GM21360 (cell line): ENCODE measurements around the gene FAM114A2.
"Not testable (repeated sequence)": the region's sequence is repeated elsewhere in the genome, so short reads cannot be mapped to it uniquely, and the experiment has no call there.

ENCODE experiments used
- ATAC-seq: cut with Tn5 transposase; IDR thresholded peaks from one replicate; pipeline ENCODE4 v1.9.1; 2021; ENCODE audit warnings: mild to moderate bottlenecking, moderate library complexity; ENCODE audit not compliant: unreplicated experiment

FAM114A2 gene

GRCh38 chr5:154049636-154050035 is 10.9 kb upstream of the FAM114A2 start:
- no peak for ATAC-seq

GRCh38 chr5:154047324-154047723 is 8.6 kb upstream of the FAM114A2 start:
- ATAC-seq: no peak

GRCh38 chr5:154046486-154046885 is 7.8 kb upstream of the FAM114A2 start:
- no peak for ATAC-seq

GRCh38 chr5:154044581-154044980 is 5.9 kb upstream of the FAM114A2 start:
- no peak for ATAC-seq

- ATAC-seq: no peak
Measured at GRCh38 chr5:154044099-154044498, 5.4 kb upstream of the FAM114A2 start.

- no peak for ATAC-seq
Measured at GRCh38 chr5:154042766-154043165, 4.1 kb upstream of the FAM114A2 start.

GRCh38 chr5:154039458-154039829 is 734 bp upstream of the FAM114A2 start:
- no peak for ATAC-seq

- ATAC-seq: peak; percentile 58
Measured at GRCh38 chr5:154038261-154038706, 426 bp downstream of the FAM114A2 start.

- ATAC-seq: no peak
Measured at GRCh38 chr5:154034944-154035343, 3.8 kb downstream of the FAM114A2 start.

GRCh38 chr5:154031937-154032489 is 6.7 kb downstream of the FAM114A2 start:
- ATAC-seq: no peak

GRCh38 chr5:154025951-154026350 is 12.8 kb downstream of the FAM114A2 start:
- no peak for ATAC-seq

GRCh38 chr5:154018919-154019318 is 19.8 kb downstream of the FAM114A2 start:
- ATAC-seq: not testable (repeated sequence)

- no peak for ATAC-seq
Measured at GRCh38 chr5:154015071-154015693, 23.5 kb downstream of the FAM114A2 start.

- ATAC-seq: no peak
Measured at GRCh38 chr5:154010660-154011059, 28.1 kb downstream of the FAM114A2 start.

- no peak for ATAC-seq
Measured at GRCh38 chr5:154005648-154006047, 33.1 kb downstream of the FAM114A2 start.

- ATAC-seq: no peak
Measured at GRCh38 chr5:154002511-154003020, 36.1 kb downstream of the FAM114A2 start.

- ATAC-seq: no peak
Measured at GRCh38 chr5:154002093-154002492, 36.6 kb downstream of the FAM114A2 start.

- no peak for ATAC-seq
Measured at GRCh38 chr5:154000703-154001102, 38.0 kb downstream of the FAM114A2 start.

GRCh38 chr5:153999995-154000394 is 38.7 kb downstream of the FAM114A2 start:
- ATAC-seq: no peak

GRCh38 chr5:153998768-153999167 is 39.9 kb downstream of the FAM114A2 start:
- no peak for ATAC-seq

- no peak for ATAC-seq
Measured at GRCh38 chr5:153998010-153998409, 40.7 kb downstream of the FAM114A2 start.

GRCh38 chr5:153991168-153991567 is 47.5 kb downstream of the FAM114A2 start:
- ATAC-seq: no peak

GRCh38 chr5:153988510-153988909 is 50.2 kb downstream of the FAM114A2 start:
- no peak for ATAC-seq
